Ovary (tissue), 3 donors: ENCODE data around the gene IL1B.

Experiments used
- EP300 ChIP-seq: sonication (generic); formaldehyde crosslinking; IDR thresholded peaks from one replicate; pipeline ENCODE4 v1.6.1; 2017; ENCODE audit warnings: antibody characterized with exemption
- POLR2A ChIP-seq: fragments of 450-650 bp; IDR thresholded peaks from one replicate; pipeline ENCODE4 v1.6.1; 2017; ENCODE audit warnings: antibody characterized with exemption, mild to moderate bottlenecking, moderate library complexity
- TF ChIP-seq, protein P1 (sequence below), 3 donors: fragments of 450-650 bp in 2 of 3; fragments of 200-600 bp in 1 of 3; IDR thresholded peaks; one replicate each; pipeline versions ENCODE4 v1.5.1 to v1.8.0; 2016 to 2022; ENCODE audit warnings: antibody characterized with exemption in 3 of 3, mild to moderate bottlenecking in 1 of 3
- donor health status: DM: no; HTN: no; CAD: no.

DNA sequence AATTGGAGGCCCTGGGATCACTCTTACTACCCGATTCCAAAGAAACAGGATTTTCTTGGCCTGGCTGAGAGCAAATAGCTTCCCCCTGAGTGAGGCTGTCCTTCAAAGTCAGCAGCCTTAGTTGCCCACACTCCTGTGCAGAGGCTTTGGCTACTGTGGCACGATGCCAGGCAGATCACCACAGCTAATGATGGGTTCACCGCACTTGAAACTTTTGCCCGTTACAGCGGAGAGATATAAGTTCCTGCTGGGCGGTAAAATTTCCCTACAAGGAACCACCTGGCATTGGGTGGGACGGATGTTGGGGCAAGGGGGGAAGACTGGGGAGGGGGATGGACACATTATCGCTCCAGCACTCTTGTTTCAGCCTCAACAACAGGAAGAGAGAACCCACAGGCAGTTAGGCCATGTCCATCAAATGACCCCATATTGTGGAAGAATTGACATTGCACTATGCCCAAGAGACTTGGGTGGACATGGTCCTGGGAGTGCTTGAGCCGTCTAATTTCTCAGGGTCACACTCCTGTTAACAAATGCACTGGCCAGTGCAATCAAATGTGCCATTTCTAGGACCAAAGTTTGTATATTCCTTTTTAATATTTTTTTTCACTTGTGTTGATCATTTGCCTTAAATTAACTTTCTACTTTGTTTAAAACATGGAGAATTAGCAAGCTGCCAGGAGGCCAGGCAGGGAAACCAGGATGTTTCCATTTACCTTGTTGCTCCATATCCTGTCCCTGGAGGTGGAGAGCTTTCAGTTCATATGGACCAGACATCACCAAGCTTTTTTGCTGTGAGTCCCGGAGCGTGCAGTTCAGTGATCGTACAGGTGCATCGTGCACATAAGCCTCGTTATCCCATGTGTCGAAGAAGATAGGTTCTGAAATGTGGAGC, 4.4 kb downstream of the IL1B start:
- TF ChIP-seq, protein P1, sequence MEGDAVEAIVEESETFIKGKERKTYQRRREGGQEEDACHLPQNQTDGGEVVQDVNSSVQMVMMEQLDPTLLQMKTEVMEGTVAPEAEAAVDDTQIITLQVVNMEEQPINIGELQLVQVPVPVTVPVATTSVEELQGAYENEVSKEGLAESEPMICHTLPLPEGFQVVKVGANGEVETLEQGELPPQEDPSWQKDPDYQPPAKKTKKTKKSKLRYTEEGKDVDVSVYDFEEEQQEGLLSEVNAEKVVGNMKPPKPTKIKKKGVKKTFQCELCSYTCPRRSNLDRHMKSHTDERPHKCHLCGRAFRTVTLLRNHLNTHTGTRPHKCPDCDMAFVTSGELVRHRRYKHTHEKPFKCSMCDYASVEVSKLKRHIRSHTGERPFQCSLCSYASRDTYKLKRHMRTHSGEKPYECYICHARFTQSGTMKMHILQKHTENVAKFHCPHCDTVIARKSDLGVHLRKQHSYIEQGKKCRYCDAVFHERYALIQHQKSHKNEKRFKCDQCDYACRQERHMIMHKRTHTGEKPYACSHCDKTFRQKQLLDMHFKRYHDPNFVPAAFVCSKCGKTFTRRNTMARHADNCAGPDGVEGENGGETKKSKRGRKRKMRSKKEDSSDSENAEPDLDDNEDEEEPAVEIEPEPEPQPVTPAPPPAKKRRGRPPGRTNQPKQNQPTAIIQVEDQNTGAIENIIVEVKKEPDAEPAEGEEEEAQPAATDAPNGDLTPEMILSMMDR (IDR thresholded peaks at IDR 0.05), result no peak
- TF ChIP-seq POLR2A, result no peak
- no peak for TF ChIP-seq EP300
